ACHN (cell line): Measurements from ENCODE around the gene RIMS4.

Experiments
- DNase-seq: peaks from one replicate; pipeline ENCODE4 v3.0.0-alpha.2; 2015
- in situ Hi-C: cut with HindIII; loops from 2 replicates; pipeline ENCODE4 v1.10.0; 2017; ENCODE audit warnings: low sequenced_read_pairs, low pct_ligation_motif_present, low pct_unique_long_range_greater_than_20kb

Gene RIMS4

GRCh38 chr20:44733341-44734069 is 76.8 kb downstream of the RIMS4 start:
- in situ Hi-C loops, result no loop called here
- DNase-seq, result peak; percentile 75

GRCh38 chr20:44732327-44732726 is 78.0 kb downstream of the RIMS4 start:
- DNase-seq, result peak; percentile 10
- in situ Hi-C loops, result no loop called here

GRCh38 chr20:44731657-44732056 is 78.7 kb downstream of the RIMS4 start:
- in situ Hi-C loops, result no loop called here
- DNase-seq, result no peak

- in situ Hi-C loops, result no loop called here
- DNase-seq, result peak; percentile 98
These were observed 79.9 kb downstream of the RIMS4 start for GRCh38 chr20:44730441-44730840.

- in situ Hi-C loops, result no loop called here
- DNase-seq, result peak; percentile 94
These were observed 81.4 kb downstream of the RIMS4 start for GRCh38 chr20:44728801-44729443.

GRCh38 chr20:44727651-44728050 is 82.7 kb downstream of the RIMS4 start:
- peak; percentile 26 for DNase-seq
- in situ Hi-C loops, result no loop called here

- in situ Hi-C loops, result no loop called here
- no peak for DNase-seq
These were observed 83.3 kb downstream of the RIMS4 start for GRCh38 chr20:44727039-44727438.

GRCh38 chr20:44725837-44726236 is 84.5 kb downstream of the RIMS4 start:
- DNase-seq, result no peak
- in situ Hi-C loops, result no loop called here

- no peak for DNase-seq
- in situ Hi-C loops, result no loop called here
These were observed 85.8 kb downstream of the RIMS4 start for GRCh38 chr20:44724423-44725091.

GRCh38 chr20:44723798-44724362 is 86.5 kb downstream of the RIMS4 start:
- DNase-seq, result no peak
- in situ Hi-C loops, result no loop called here

- DNase-seq, result no peak
- in situ Hi-C loops, result no loop called here
These were observed 87.0 kb downstream of the RIMS4 start for GRCh38 chr20:44723391-44723790.

- in situ Hi-C loops, result no loop called here
- no peak for DNase-seq
These were observed 87.4 kb downstream of the RIMS4 start for GRCh38 chr20:44722990-44723389.

GRCh38 chr20:44721785-44722054 is 88.6 kb downstream of the RIMS4 start:
- DNase-seq, result no peak
- in situ Hi-C loops, result no loop called here

GRCh38 chr20:44720997-44721784 is 89.2 kb downstream of the RIMS4 start:
- in situ Hi-C loops, result no loop called here
- peak; percentile 88 for DNase-seq

GRCh38 chr20:44720621-44720996 is 89.7 kb downstream of the RIMS4 start:
- DNase-seq, result peak; percentile 96
- in situ Hi-C loops, result no loop called here

- in situ Hi-C loops, result no loop called here
These were observed 90.5 kb downstream of the RIMS4 start for GRCh38 chr20:44719841-44720240.

GRCh38 chr20:44717986-44718385 is 92.4 kb downstream of the RIMS4 start:
- in situ Hi-C loops, result no loop called here
- DNase-seq, result no peak

More at GRCh38 chr20:44719841-44720240, 90.5 kb downstream of the RIMS4 start:
- no peak for DNase-seq

GRCh38 chr20:44716309-44717106 is 93.8 kb downstream of the RIMS4 start:
- DNase-seq, result no peak
- in situ Hi-C loops, result no loop called here
